PC-3 (cell line): ENCODE data around the gene C6orf62.

Experiments used
- CTCF ChIP-seq: fragments of 300-600 bp; sonication (generic); conservative IDR thresholded peaks from 2 replicates; pipeline ENCODE4 v1.5.1; 2017; ENCODE audit warnings: antibody characterized with exemption, low read depth, mild to moderate bottlenecking, low read length
- EZH2 ChIP-seq: fragments of 300-600 bp; sonication (generic); IDR thresholded peaks from one replicate; pipeline ENCODE4 v1.6.1; 2017; ENCODE audit warnings: antibody characterized with exemption, mild to moderate bottlenecking, low read length; ENCODE audit not compliant: unreplicated experiment
- EZH2phosphoT487 ChIP-seq: fragments of 300-600 bp; sonication (generic); IDR thresholded peaks from 2 replicates; pipeline ENCODE4 v1.6.1; 2018; ENCODE audit warnings: mild to moderate bottlenecking, antibody characterized with exemption, low read length, borderline replicate concordance

- TF ChIP-seq CTCF: no peak
- TF ChIP-seq EZH2phosphoT487: no peak
- TF ChIP-seq EZH2: no peak
These were observed 1.2 kb upstream of the C6orf62 start for GRCh38 chr6:24720131-24720603.
